Umbilical cord (tissue), 2 donors: ENCODE results near the gene ZNF566. TPM values are rescaled to one million over a fixed set of nuclear protein-coding genes. Genes with fewer than 3 reads are reported as not detected.

Experiments
- DNase-seq: peaks from one replicate; pipeline ENCODE4 v3.0.0-alpha.2; 2015; ENCODE audit warnings: low spot score
- total RNA-seq: library from RNA; depleted of rRNA; stranded (reverse); fragments of >200 nt; gene quantifications from one replicate; pipeline ENCODE4 v1.2.3, GENCODE V29; 2014; ENCODE audit warnings: low replicate concordance; ENCODE audit not compliant: insufficient read depth

The ZNF566 gene
- total RNA-seq, 1 donor from 2014 or later, result 34.2 TPM

DNA sequence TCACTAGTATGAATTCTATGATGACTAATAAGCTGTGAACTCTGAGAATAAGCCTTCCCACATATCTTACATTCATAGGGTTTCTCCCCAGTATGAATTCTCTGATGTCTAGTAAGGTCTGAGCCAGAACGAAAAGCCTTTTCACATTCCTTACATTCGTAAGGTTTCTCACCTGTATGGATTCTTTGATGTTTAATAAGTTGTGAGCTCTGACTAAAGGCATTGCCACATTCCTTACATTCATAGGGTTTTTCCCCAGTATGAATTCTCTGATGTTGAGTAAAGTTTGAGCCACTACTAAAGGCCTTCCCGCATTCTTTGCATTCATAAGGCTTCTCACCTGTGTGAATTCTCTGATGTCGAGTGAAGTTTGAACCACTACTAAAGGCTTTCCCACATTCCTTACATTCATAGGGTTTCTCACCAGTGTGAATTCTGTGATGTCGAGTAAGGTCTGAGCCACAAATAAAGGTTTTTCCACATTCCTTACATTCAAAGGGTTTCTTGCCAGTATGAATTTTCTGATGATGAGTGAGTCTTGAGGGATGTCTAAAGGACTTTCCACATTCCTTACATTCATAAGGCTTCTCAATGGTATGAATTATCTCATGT, 40.2 kb downstream of the ZNF566 start:
- DNase-seq, result no peak

GRCh38 chr19:36441339-36441738, 48.0 kb downstream of the ZNF566 start:
- no peak for DNase-seq

- no peak for DNase-seq
Observed at GRCh38 chr19:36436531-36436930, 52.8 kb downstream of the ZNF566 start.

DNA sequence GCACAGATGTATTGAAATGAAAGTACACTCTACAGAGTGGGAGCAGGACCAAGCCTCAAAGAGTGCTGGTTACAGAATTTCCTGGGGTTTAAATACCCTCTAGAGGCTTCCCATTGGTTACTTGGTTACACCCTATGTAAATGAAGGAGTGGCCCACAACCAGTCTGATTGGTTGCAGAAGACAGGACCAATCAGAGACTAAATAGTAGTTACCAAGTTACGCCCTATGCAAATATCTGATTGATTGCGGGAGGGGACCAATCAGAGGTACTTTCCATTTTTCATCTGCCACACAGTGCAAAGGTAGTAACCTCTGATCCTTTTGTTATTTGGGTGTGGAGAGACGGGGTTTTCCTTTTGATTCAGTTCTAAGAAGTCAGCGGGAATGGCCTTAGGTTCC, 65.4 kb downstream of the ZNF566 start:
- no peak for DNase-seq

DNA sequence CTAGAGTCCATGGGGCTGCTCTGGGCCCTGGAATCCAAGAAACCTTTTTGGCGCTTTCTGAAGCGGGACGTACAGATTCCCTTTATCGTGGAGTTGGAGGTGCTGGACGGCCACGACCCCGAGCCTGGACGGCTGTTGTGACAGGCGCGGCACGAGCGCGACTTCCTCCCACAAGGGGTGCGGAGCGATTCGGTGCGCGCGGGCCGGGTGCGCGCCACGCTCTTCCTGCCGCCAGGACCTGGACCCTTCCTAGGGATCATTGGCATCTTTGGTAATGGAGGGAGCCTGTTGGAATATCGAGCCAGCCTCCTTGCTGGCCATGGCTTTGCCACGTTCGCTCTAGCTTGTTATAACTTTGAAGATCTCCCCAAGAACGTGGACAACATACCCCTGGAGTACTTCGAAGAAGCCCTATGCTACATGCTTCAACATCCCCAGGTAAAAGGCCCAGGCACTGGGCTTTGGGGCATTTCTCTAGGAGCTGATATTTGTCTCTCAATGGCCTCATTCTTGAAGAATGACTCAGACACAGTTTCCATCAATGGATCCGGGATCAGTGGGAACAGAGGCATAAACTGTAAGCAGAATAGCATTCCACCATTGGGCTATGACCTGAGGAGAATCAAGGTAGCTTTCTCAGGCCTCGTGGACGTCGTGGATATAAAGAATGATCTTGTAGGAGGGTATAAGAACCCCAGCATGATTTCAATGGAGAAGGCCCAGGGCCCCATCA, 67.4 kb downstream of the ZNF566 start:
- peak; percentile 5 for DNase-seq

GRCh38 chr19:36420961-36421748, 68.2 kb downstream of the ZNF566 start:
- peak; percentile 74 for DNase-seq

DNA sequence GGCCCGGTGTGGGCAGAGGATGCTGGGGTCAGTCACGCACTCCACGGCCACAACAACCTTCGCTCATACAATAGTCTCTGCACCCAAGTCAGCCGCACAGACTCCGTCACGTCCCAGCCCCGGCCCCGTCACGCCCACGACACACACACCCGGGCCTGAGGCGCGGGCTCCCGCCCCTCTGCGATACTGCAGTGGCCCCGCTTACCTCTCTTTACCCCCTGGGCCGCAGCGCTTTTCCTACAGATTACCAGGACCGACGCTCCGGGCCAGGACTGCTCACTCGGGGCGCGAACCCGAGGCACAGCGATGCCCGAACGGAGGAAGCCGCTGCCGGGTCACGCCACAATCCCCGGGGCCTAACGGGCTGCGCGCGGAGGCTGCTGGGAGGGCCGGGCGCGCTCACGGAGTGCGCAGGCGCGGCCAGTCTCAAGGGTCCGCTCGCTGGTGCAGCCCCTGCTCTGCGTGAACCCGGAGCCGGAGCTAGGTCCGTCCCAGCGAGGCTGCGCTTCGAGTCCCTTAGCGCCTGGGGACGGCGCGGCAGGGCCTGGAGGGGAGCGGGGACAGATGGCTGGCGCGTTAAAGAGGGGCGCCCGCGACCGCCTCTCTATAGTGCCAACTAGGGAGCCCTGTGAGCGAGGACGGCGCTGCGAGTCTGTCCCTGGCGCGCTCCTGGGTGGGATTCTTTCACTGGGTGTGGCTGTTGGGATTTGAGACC, 70.9 kb downstream of the ZNF566 start, which contains the start of gene ZFP82:
TSS of gene ZFP82 (minus strand) at position 358 of the 715 bp plus-strand sequence. CDS start 8,855 bp downstream, outside the sequence.
- DNase-seq, result peak; percentile 94

- no peak for DNase-seq
Observed at GRCh38 chr19:36417752-36418286, 71.5 kb downstream of the ZNF566 start.

DNA sequence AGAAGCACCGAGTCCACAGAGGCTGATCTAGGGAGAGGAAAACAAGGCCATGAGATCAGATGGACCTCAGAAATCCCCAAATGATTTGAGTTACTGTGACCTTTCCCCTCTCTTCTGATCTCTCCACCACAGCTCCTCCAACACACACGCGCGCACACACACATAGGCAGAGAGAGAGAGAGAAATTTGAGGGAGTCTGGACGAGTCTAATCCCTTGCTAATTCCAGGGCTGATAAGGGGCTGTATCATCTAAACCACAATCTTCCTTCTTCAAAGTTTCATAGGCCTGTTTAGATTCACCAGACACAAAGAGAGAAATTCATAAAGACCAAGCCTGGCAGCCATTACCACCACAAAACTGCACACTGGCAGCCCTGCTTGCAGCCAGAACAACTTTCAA, 79.5 kb downstream of the ZNF566 start:
- DNase-seq, result peak; percentile 69

- no peak for DNase-seq
Observed at GRCh38 chr19:36408101-36408500, 81.3 kb downstream of the ZNF566 start.

- no peak for DNase-seq
Observed at GRCh38 chr19:36404498-36404897, 84.9 kb downstream of the ZNF566 start.

- DNase-seq, result no peak
Observed at GRCh38 chr19:36401475-36401874, 87.9 kb downstream of the ZNF566 start.

DNA sequence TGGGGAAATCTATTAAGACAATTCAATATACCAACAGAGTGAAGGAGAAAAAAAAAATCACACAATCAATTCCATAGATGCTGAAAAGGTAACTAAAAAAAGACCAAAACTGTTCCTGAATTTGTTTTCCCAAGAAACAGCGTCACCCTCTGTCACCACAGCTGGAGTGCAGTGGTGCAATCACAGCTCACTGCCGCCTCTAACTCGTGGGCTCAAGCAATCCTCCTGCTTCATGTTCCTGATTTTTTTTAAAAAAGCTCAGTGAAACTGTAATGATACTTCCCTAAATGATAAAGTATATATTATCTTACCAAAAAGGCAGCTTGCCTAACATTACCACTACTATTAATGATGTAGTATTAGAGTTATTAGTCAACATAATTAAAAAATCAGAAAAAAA, 90.8 kb downstream of the ZNF566 start:
- DNase-seq, result no peak

Other genes starting within 250 kb of the ZNF566 start
- 10.4 TPM for gene ZFP14, start 110.4 kb downstream of the ZNF566 start, total RNA-seq
- gene ZFP82, start 70.9 kb downstream of the ZNF566 start, total RNA-seq, result 9.1 TPM
- gene ZNF260, start 38.7 kb upstream of the ZNF566 start, total RNA-seq, result 11.3 TPM
- 19.5 TPM for gene ZNF529, start 83.7 kb upstream of the ZNF566 start, total RNA-seq
- 16.1 TPM for gene ZNF382, start 115.8 kb upstream of the ZNF566 start, total RNA-seq
- gene ZNF461, start 177.3 kb upstream of the ZNF566 start, total RNA-seq, result 14.2 TPM
- gene ZNF567, start 198.1 kb upstream of the ZNF566 start, total RNA-seq, result 7.7 TPM